Activated CD8-positive, alpha-beta T cell treated with anti-CD3 and anti-CD28 coated beads for 36 hours (primary cell): ENCODE data around the gene ACKR3. TPM values are rescaled to one million over a fixed set of nuclear protein-coding genes. Genes with fewer than 3 reads are reported as not detected.

Experiments
- ATAC-seq: fragments of 200-7000 bp; cut with Tn5 transposase; one replicate; pipeline ENCODE4 v1.10.0; 2021; ENCODE audit warnings: mild to moderate bottlenecking, moderate library complexity
- CTCF ChIA-PET: fragments of 350-600 bp; sonication (Branson Sonifier 250); formaldehyde crosslinking; loops from one replicate; lab custom pipeline; 2021; ENCODE audit warnings: antibody characterized with exemption; lab: Charles Lee
- POLR2A ChIA-PET: fragments of 350-600 bp; sonication (Branson Sonifier 250); formaldehyde crosslinking; loops from one replicate; lab custom pipeline; 2021; ENCODE audit warnings: antibody characterized with exemption; lab: Charles Lee
- DNase-seq: peaks from one replicate; pipeline ENCODE4 v3.0.0-alpha.2; 2020
- H3K27ac Mint-ChIP-seq: one replicate; pipeline ENCODE4 v1.8.0; 2021; ENCODE audit warnings: mild to moderate bottlenecking, mixed read lengths
- H3K27me3 Mint-ChIP-seq: one replicate; pipeline ENCODE4 v1.8.0; 2021; ENCODE audit warnings: mixed read lengths
- H3K36me3 Mint-ChIP-seq: one replicate; pipeline ENCODE4 v1.8.0; 2021; ENCODE audit warnings: low read depth, mixed read lengths
- H3K4me1 Mint-ChIP-seq: one replicate; pipeline ENCODE4 v1.8.0; 2021; ENCODE audit warnings: low read depth, mixed read lengths
- H3K4me3 Mint-ChIP-seq: one replicate; pipeline ENCODE4 v1.8.0; 2021; ENCODE audit warnings: mild to moderate bottlenecking, moderate library complexity, mixed read lengths
- H3K9me3 Mint-ChIP-seq: one replicate; pipeline ENCODE4 v1.8.0; 2021; ENCODE audit warnings: mixed read lengths
- intact Hi-C: fragments of 100-400 bp; cut with micrococcal nuclease; formaldehyde crosslinking; loops from one replicate; pipeline ENCODE4 v1.10.0; 2022
- total RNA-seq, 2 experiments: library from RNA; stranded (reverse); gene quantifications; one replicate each; pipeline ENCODE4 v1.2.3, GENCODE V29; 2021
- TF ChIP-seq, protein P1 (sequence below): fragments of 200-600 bp; IDR thresholded peaks from one replicate; pipeline ENCODE4 v1.8.0; 2022; ENCODE audit warnings: antibody characterized with exemption, mild to moderate bottlenecking

ACKR3 gene
- total RNA-seq, 2 experiments from 2014 or later: 2.4 to 3.4 TPM

DNA sequence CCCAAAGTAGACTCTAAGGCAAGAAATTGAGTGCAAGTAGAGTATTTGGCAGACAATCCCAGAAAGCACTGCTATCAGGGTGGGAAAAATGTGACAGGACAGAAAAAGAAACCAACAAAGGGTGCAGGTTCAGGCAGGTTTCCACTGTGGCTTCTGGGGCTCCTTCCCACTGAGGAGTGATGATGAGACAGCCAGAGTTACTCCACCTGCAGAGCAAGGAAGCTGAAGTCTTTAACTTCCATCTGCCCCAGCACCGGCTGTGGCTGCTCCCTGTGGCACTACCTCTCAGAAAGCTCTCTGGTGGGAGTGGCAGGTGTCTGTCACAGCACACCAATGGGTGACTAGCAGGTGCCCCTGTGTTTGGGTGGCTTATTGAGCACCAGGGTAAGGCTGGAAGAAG, 37.6 kb upstream of the ACKR3 start:
- intact Hi-C loops: no loop called here
- CTCF ChIA-PET: interaction anchor here (2.5 to 4.0 kb wide), 2 partner anchors 18 to 38 kb away, joined by 9 to 26 read pairs; partner anchors contain the start of gene ACKR3
- TF ChIP-seq, protein P1, sequence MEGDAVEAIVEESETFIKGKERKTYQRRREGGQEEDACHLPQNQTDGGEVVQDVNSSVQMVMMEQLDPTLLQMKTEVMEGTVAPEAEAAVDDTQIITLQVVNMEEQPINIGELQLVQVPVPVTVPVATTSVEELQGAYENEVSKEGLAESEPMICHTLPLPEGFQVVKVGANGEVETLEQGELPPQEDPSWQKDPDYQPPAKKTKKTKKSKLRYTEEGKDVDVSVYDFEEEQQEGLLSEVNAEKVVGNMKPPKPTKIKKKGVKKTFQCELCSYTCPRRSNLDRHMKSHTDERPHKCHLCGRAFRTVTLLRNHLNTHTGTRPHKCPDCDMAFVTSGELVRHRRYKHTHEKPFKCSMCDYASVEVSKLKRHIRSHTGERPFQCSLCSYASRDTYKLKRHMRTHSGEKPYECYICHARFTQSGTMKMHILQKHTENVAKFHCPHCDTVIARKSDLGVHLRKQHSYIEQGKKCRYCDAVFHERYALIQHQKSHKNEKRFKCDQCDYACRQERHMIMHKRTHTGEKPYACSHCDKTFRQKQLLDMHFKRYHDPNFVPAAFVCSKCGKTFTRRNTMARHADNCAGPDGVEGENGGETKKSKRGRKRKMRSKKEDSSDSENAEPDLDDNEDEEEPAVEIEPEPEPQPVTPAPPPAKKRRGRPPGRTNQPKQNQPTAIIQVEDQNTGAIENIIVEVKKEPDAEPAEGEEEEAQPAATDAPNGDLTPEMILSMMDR: no peak

DNA sequence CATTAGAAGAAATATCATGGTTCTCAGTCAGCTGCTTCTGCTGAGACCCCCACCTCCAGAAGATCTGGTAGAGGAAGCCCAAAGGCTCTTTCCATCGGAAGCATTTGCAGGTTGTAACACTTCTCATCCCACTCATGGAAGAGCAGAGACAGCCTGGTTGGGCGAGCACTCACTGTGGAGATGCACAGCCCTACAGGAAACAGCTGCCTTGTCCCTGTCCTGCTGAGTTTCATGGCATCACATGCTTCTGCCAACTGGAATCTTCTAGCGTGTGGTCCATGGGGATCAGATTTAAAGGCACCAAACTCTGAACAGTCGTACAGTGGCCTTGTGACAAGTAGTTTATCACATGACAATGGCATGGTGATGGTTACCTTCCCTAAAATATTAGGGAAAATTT, 36.3 kb upstream of the ACKR3 start:
- POLR2A ChIA-PET: no interaction called here
- Mint-ChIP-seq H3K9me3 (no peaks in the 10 kb centered on the region), H3K4me3 (no peak overlapping the region), H3K36me3 (peaks cover 2% of the 10 kb centered on the region), H3K27ac (no peak overlapping the region), H3K4me1 (peaks cover 18% of the 10 kb centered on the region), H3K27me3 (peaks cover 2% of the 10 kb centered on the region)
- CTCF ChIA-PET: interaction anchor here (2.5 kb wide), 1 partner anchor 36 kb away, joined by 9 read pairs; the partner anchor contains the start of gene ACKR3
- TF ChIP-seq, protein P1: no peak
- DNase-seq (no peak), ATAC-seq (no peak)
- intact Hi-C loops: no loop called here

More for the DNA sequence above, 37.6 kb upstream of the ACKR3 start:
- POLR2A ChIA-PET: interaction anchor here (0.6 to 0.8 kb wide), 2 partner anchors 28 to 39 kb away, joined by 3 to 4 read pairs; no protein-coding TSS in a partner anchor
- Mint-ChIP-seq H3K27me3 (peaks cover 2% of the 10 kb centered on the region), H3K9me3 (no peaks in the 10 kb centered on the region), H3K4me1 (peaks cover 15% of the 10 kb centered on the region), H3K36me3 (peaks cover 1% of the 10 kb centered on the region), H3K4me3 (no peak overlapping the region), H3K27ac (no peak overlapping the region)
- DNase-seq (no peak), ATAC-seq (no peak)

DNA sequence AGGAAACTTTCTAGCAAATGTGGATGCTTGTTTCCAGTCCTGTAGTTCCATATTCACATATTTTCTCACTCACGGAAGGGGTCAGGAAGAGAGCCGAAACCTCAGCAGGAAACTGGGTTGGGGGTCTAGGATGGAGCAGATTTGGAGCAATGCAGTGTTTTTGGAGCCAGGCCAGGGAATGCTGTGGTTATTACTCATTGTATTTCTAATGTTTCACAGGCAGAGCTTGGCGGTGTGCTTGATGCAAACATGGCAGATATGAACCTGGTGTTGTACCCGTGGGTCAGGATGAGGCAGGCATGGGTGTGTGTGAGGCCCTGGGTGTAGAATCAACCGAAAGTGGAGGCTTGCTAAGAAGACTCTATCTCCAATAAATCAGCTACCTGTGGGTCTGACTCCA, 34.6 kb upstream of the ACKR3 start:
- TF ChIP-seq, protein P1: no peak
- peaks cover 3% of the 10 kb centered on the region for H3K9me3 Mint-ChIP-seq
- CTCF ChIA-PET: interaction anchor here (1.3 to 3.6 kb wide), 2 partner anchors 22 to 35 kb away, joined by 4 to 29 read pairs; partner anchors contain the start of gene ACKR3
- peaks cover 30% of the 10 kb centered on the region for H3K4me1 Mint-ChIP-seq
- no peak overlapping the region for H3K27ac Mint-ChIP-seq
- no peak overlapping the region for H3K4me3 Mint-ChIP-seq
- no peak for ATAC-seq
- intact Hi-C loops: no loop called here
- POLR2A ChIA-PET: interaction anchor here (1.4 to 2.6 kb wide), 2 partner anchors 16 to 19 kb away, joined by 4 to 11 read pairs; no protein-coding TSS in a partner anchor
- H3K27me3 Mint-ChIP-seq: peaks cover 2% of the 10 kb centered on the region
- no peak for DNase-seq
- peaks cover 8% of the 10 kb centered on the region for H3K36me3 Mint-ChIP-seq

DNA sequence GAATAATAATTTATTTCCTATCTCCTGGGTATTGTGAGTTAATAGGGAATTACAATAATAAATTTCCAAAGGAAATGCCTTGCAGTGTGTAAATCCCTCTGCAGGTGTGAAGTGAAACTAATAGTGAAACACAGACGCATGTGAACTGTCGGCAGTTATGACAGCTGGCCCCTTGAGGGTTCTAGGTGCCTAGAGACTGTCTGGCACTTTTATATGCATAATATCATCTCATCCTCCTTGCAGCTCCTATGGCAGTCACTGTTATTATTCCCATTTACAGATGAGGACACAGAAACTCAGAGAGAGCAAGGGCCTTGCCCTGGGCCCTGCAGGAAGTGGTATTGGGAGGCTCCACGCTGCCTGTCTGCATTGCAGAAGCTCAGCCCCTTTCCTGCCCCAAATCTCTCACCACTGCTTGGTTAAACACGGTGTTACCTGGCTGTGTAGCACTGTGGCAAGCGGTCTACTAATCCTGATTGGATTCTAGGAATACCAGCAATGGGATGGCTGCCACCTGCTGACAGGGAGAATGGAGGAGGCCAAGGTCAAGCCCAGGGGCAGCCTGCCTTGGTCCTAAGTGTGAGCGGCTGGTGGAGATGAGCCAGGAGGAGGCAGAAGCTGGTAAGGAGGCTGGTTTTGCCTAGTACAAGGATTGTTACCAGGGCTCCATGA, 32.8 kb upstream of the ACKR3 start:
- Mint-ChIP-seq H3K4me3 (peak overlapping the region; percentile 96), H3K36me3 (peaks cover 22% of the 10 kb centered on the region), H3K4me1 (peaks cover 47% of the 10 kb centered on the region), H3K9me3 (peaks cover 9% of the 10 kb centered on the region), H3K27me3 (no peaks in the 10 kb centered on the region), H3K27ac (peak overlapping the region; percentile 96)
- peak; percentile 70 for DNase-seq
- CTCF ChIA-PET: interaction anchor here (0.7 to 3.6 kb wide), 8 partner anchors 9 to 33 kb away, joined by 3 to 29 read pairs (median 6); partner anchors contain the start of gene ACKR3
- TF ChIP-seq, protein P1: no peak
- POLR2A ChIA-PET: interaction anchor here (0.7 to 2.6 kb wide), 6 partner anchors 9 to 31 kb away, joined by 3 to 11 read pairs (median 6); no protein-coding TSS in a partner anchor
- peak; percentile 81 for ATAC-seq
- intact Hi-C loops: no loop called here

DNA sequence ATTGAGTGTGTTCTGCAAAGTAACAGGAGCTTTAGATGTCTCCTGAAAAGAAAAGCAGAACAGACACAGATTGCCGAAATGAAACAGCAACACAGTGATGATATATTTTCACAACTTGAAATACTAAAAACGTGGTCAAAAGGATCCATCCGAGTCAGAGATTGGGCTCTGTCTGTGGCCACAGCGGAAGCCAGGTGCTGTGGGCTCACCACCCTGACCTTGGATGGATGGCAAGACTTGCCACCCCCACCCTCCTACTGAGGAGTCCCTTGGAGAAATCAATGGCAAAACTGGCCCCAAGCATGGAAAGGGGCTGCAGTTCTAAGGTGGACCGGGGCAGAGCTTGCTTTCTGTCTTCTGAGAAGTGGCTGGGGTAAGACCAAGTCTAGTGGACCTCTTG, 31.4 kb upstream of the ACKR3 start:
- Mint-ChIP-seq H3K4me3 (peak overlapping the region; percentile 96), H3K27ac (peak overlapping the region; percentile 96), H3K36me3 (peaks cover 36% of the 10 kb centered on the region), H3K9me3 (peaks cover 9% of the 10 kb centered on the region), H3K4me1 (peaks cover 61% of the 10 kb centered on the region), H3K27me3 (no peaks in the 10 kb centered on the region)
- TF ChIP-seq, protein P1: no peak
- intact Hi-C loops: no loop called here
- ChIA-PET POLR2A (interaction anchor here (2.2 kb wide), 1 partner anchor 30 kb away, joined by 8 read pairs; no protein-coding TSS in a partner anchor), CTCF (interaction anchor here (1.0 to 1.8 kb wide), 3 partner anchors 16 to 31 kb away, joined by 3 to 9 read pairs (median 5); partner anchors contain the start of gene ACKR3)
- DNase-seq: peak; percentile 62
- ATAC-seq: peak; percentile 34
